SK-N-SH (cell line): ENCODE data around the gene ANKRD1. TPM values are rescaled to one million over a fixed set of nuclear protein-coding genes. Genes with fewer than 3 reads are reported as not detected.

Experiments used
- CHD2 ChIP-seq: fragments of 150-350 bp; IDR thresholded peaks from 2 replicates; pipeline ENCODE4 v1.6.1; 2018; ENCODE audit warnings: low read length; ENCODE audit not compliant: partially characterized antibody
- ELF1 ChIP-seq: IDR thresholded peaks from 2 replicates; pipeline ENCODE4 v1.4.0; 2012
- EZH2phosphoT487 ChIP-seq: fragments of 200-600 bp; sonication (generic); IDR thresholded peaks from 2 replicates; pipeline ENCODE4 v1.6.1; 2017; ENCODE audit warnings: low read depth, mixed run types, mild to moderate bottlenecking, antibody characterized with exemption, moderate library complexity, borderline replicate concordance
- FOSL2 ChIP-seq: IDR thresholded peaks from 2 replicates; pipeline ENCODE4 v1.4.0; 2012; ENCODE audit warnings: low read depth, mild to moderate bottlenecking, moderate library complexity, borderline replicate concordance
- FOXJ3 ChIP-seq: sonication (generic); formaldehyde crosslinking; IDR thresholded peaks from 2 replicates; pipeline ENCODE4 v1.5.1; 2020; ENCODE audit warnings: mild to moderate bottlenecking, missing genetic modification reagents
- FOXM1 ChIP-seq: IDR thresholded peaks from 2 replicates; pipeline ENCODE4 v1.4.0; 2012; ENCODE audit warnings: low read depth, mild to moderate bottlenecking
- JUND ChIP-seq: IDR thresholded peaks from 2 replicates; pipeline ENCODE4 v1.4.0; 2012
- MEF2A ChIP-seq: IDR thresholded peaks from 2 replicates; pipeline ENCODE4 v1.4.0; 2012; ENCODE audit warnings: low read depth, borderline replicate concordance
- MXI1 ChIP-seq: IDR thresholded peaks from 2 replicates; pipeline ENCODE4 v1.6.1; 2012; ENCODE audit warnings: mild to moderate bottlenecking, low read depth, low read length, improper control_type of control experiment
- NRF1 ChIP-seq: IDR thresholded peaks from 2 replicates; pipeline ENCODE4 v1.6.1; 2012; ENCODE audit warnings: low read depth, mild to moderate bottlenecking, low read length
- RFX5 ChIP-seq: IDR thresholded peaks from 2 replicates; pipeline ENCODE4 v1.6.1; 2012; ENCODE audit warnings: mild to moderate bottlenecking, improper control_type of control experiment, low read length
- SIN3A ChIP-seq: IDR thresholded peaks from 2 replicates; pipeline ENCODE4 v1.6.1; 2012; ENCODE audit warnings: low read depth, mild to moderate bottlenecking, low read length, moderate library complexity, borderline replicate concordance
- TAF1 ChIP-seq: IDR thresholded peaks from 2 replicates; pipeline ENCODE4 v1.6.1; 2012; ENCODE audit warnings: low read depth, mild to moderate bottlenecking, low read length, moderate library complexity, borderline replicate concordance
- TEAD4 ChIP-seq: IDR thresholded peaks from 2 replicates; pipeline ENCODE4 v1.4.0; 2012; ENCODE audit warnings: mild to moderate bottlenecking, borderline replicate concordance; ENCODE audit not compliant: insufficient read depth
- polyA plus RNA-seq, 3 experiments: library from polyadenylated mRNA; depleted of rRNA; stranded (reverse); fragments of >200 nt; gene quantifications; 2 replicates each; pipeline ENCODE4 v1.2.3, GENCODE V29; 2012
- TF ChIP-seq, protein P1 (sequence below): IDR thresholded peaks from 2 replicates; pipeline ENCODE4 v1.6.1; 2012; ENCODE audit warnings: mild to moderate bottlenecking, low read depth, low read length, moderate library complexity
- TF ChIP-seq, protein P2 (sequence below): IDR thresholded peaks from 2 replicates; pipeline ENCODE4; 2012
- TF ChIP-seq, protein P3 (sequence below): fragments of 150-350 bp; IDR thresholded peaks from 2 replicates; pipeline ENCODE4 v1.6.1; 2017; ENCODE audit warnings: antibody characterized with exemption, low read length, low read depth, borderline replicate concordance
- TF ChIP-seq, protein P4 (sequence below): IDR thresholded peaks from 2 replicates; pipeline ENCODE4 v1.4.0; 2012; ENCODE audit warnings: low read depth, borderline replicate concordance
- TF ChIP-seq, protein P5 (sequence below): IDR thresholded peaks from 2 replicates; pipeline ENCODE4 v1.4.0; 2012; ENCODE audit warnings: low read depth

ANKRD1 gene
- polyA plus RNA-seq, 1 of the 3 experiments (the other 2 are of a cell fraction) = 41.7 TPM

DNA sequence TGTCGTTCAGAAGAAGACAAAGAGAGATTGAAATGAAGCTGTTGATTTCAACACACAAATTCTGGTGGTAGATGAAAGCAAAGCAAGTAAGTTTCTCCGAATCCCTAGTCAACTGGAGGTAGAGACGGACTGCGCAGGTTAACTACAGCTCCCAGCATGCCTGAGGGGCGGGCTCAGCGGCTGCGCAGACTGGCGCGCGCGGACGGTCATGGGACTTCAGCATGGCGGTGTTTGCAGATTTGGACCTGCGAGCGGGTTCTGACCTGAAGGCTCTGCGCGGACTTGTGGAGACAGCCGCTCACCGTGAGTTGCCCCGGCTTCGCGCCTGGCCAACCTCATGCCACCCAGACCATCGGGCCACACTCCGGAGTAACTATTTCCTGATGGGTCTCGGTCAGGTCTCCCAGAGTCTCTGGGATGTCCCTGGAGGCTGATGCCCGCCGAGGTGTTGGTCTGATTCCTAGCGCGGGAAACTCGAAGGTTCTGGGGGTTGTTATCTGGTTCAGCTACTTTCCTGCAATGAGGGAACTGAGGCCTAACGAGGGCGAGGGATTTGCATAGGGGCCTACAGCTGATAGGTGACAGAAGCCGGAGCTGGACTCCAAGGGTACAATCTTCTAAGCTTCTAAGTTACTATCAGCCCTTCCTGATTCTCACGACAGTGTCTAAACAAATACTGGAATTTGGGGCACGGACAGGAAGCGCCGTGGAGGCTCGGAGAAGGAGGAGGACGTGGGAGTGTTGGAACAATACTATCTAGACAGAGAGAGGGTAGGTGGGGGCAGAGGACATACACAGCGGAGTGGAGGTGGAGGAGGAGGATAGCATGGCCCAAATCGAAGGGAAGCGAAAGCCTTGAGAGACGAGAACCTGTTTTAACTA lies 48.9 kb downstream of the ANKRD1 start, which contains the start of gene RPP30 (continued):
- TF ChIP-seq, protein P1, sequence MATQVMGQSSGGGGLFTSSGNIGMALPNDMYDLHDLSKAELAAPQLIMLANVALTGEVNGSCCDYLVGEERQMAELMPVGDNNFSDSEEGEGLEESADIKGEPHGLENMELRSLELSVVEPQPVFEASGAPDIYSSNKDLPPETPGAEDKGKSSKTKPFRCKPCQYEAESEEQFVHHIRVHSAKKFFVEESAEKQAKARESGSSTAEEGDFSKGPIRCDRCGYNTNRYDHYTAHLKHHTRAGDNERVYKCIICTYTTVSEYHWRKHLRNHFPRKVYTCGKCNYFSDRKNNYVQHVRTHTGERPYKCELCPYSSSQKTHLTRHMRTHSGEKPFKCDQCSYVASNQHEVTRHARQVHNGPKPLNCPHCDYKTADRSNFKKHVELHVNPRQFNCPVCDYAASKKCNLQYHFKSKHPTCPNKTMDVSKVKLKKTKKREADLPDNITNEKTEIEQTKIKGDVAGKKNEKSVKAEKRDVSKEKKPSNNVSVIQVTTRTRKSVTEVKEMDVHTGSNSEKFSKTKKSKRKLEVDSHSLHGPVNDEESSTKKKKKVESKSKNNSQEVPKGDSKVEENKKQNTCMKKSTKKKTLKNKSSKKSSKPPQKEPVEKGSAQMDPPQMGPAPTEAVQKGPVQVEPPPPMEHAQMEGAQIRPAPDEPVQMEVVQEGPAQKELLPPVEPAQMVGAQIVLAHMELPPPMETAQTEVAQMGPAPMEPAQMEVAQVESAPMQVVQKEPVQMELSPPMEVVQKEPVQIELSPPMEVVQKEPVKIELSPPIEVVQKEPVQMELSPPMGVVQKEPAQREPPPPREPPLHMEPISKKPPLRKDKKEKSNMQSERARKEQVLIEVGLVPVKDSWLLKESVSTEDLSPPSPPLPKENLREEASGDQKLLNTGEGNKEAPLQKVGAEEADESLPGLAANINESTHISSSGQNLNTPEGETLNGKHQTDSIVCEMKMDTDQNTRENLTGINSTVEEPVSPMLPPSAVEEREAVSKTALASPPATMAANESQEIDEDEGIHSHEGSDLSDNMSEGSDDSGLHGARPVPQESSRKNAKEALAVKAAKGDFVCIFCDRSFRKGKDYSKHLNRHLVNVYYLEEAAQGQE = no peak
- TF ChIP-seq FOXM1 (no peak), MXI1 (peak; percentile 74), TEAD4 (no peak), MEF2A (no peak), TAF1 (peak; percentile 76), NRF1 (peak; percentile 89), RFX5 (no peak), FOSL2 (no peak), CHD2 (peak; percentile 75), SIN3A (no peak), EZH2phosphoT487 (no peak), FOXJ3 (CRISPR knock-in tag) (no peak), ELF1 (no peak), JUND (no peak)
- TF ChIP-seq, protein P2, sequence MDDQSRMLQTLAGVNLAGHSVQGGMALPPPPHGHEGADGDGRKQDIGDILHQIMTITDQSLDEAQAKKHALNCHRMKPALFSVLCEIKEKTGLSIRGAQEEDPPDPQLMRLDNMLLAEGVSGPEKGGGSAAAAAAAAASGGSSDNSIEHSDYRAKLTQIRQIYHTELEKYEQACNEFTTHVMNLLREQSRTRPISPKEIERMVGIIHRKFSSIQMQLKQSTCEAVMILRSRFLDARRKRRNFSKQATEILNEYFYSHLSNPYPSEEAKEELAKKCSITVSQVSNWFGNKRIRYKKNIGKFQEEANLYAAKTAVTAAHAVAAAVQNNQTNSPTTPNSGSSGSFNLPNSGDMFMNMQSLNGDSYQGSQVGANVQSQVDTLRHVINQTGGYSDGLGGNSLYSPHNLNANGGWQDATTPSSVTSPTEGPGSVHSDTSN = no peak
- TF ChIP-seq, protein P3, sequence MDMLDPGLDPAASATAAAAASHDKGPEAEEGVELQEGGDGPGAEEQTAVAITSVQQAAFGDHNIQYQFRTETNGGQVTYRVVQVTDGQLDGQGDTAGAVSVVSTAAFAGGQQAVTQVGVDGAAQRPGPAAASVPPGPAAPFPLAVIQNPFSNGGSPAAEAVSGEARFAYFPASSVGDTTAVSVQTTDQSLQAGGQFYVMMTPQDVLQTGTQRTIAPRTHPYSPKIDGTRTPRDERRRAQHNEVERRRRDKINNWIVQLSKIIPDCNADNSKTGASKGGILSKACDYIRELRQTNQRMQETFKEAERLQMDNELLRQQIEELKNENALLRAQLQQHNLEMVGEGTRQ = no peak
- TF ChIP-seq, protein P4, sequence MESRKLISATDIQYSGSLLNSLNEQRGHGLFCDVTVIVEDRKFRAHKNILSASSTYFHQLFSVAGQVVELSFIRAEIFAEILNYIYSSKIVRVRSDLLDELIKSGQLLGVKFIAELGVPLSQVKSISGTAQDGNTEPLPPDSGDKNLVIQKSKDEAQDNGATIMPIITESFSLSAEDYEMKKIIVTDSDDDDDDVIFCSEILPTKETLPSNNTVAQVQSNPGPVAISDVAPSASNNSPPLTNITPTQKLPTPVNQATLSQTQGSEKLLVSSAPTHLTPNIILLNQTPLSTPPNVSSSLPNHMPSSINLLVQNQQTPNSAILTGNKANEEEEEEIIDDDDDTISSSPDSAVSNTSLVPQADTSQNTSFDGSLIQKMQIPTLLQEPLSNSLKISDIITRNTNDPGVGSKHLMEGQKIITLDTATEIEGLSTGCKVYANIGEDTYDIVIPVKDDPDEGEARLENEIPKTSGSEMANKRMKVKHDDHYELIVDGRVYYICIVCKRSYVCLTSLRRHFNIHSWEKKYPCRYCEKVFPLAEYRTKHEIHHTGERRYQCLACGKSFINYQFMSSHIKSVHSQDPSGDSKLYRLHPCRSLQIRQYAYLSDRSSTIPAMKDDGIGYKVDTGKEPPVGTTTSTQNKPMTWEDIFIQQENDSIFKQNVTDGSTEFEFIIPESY = no peak
- TF ChIP-seq, protein P5, sequence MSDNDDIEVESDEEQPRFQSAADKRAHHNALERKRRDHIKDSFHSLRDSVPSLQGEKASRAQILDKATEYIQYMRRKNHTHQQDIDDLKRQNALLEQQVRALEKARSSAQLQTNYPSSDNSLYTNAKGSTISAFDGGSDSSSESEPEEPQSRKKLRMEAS = 0 out of 2 replicates have a peak, but pooled peaks have one; percentile 29
